IMR-90 (cell line): Measurements from ENCODE around the gene COLGALT1. TPM values are rescaled to one million over a fixed set of nuclear protein-coding genes. Genes with fewer than 3 reads are reported as not detected.
A peak's percentile ranks its signal among the peaks of the same experiment; 100 is the strongest.

Experiments
- ATAC-seq: fragments of 200-7000 bp; cut with Tn5 transposase; 2 replicates; pipeline ENCODE4 v1.9.1; 2020; ENCODE audit warnings: low read depth, mild to moderate bottlenecking, moderate library complexity
- BruUV-seq: library from RNA; stranded (reverse); fragments of 400-500 nt; replicated peaks from 2 replicates; lab custom pipeline; 2021; lab: Mats Ljungman, UMichigan
- CTCF ChIA-PET: fragments of 300-600 bp; formaldehyde crosslinking; extraction: SDS; loops from one replicate; lab custom pipeline; 2021; ENCODE audit warnings: antibody characterized with exemption; lab: Yijun Ruan, JAX
- POLR2A ChIA-PET: fragments of 300-600 bp; sonication (Branson Sonifier 250); formaldehyde crosslinking; loops from one replicate; lab custom pipeline; 2022; ENCODE audit warnings: antibody characterized with exemption; ENCODE audit not compliant: unreplicated experiment; lab: Charles Lee
- DNase-seq: peaks from one replicate; pipeline ENCODE4 v3.0.0; 2013
- H2AFZ ChIP-seq: replicated peaks from 2 replicates; pipeline ENCODE3; 2013; ENCODE audit warnings: low read length, mild to moderate bottlenecking; ENCODE audit not compliant: poor library complexity
- H2AK5ac ChIP-seq: 2 replicates; pipeline ENCODE4 v1.6.1; 2013; ENCODE audit warnings: low read depth, low read length, inconsistent platforms
- H2AK9ac ChIP-seq: replicated peaks from 2 replicates; pipeline ENCODE3; 2013; ENCODE audit warnings: mild to moderate bottlenecking, low read depth, low read length, moderate library complexity; ENCODE audit not compliant: poor library complexity
- H2BK120ac ChIP-seq: 2 replicates; pipeline ENCODE4 v1.6.1; 2013; ENCODE audit warnings: low read depth, low read length, inconsistent platforms
- H2BK15ac ChIP-seq: 3 replicates; pipeline ENCODE4 v1.6.1; 2013; ENCODE audit warnings: low read depth, low read length, inconsistent platforms
- H2BK20ac ChIP-seq: 2 replicates; pipeline ENCODE4 v1.6.1; 2013; ENCODE audit warnings: low read depth, mild to moderate bottlenecking, inconsistent platforms, low read length, moderate library complexity
- H2BK5ac ChIP-seq: 2 replicates; pipeline ENCODE4 v1.6.1; 2013; ENCODE audit warnings: mild to moderate bottlenecking, low read depth, low read length, inconsistent platforms; ENCODE audit not compliant: poor library complexity, severe bottlenecking
- H3K14ac ChIP-seq: replicated peaks from 2 replicates; pipeline ENCODE4 v1.6.1; 2013; ENCODE audit warnings: low read depth, low read length, inconsistent platforms
- H3K18ac ChIP-seq: 2 replicates; pipeline ENCODE4 v1.6.1; 2013; ENCODE audit warnings: low read depth, low read length, control low read depth
- H3K23ac ChIP-seq: 2 replicates; pipeline ENCODE4 v1.6.1; 2013; ENCODE audit warnings: low read depth, low read length, inconsistent platforms
- H3K27ac ChIP-seq: 2 replicates; pipeline ENCODE4 v1.5.1; 2013; ENCODE audit warnings: mild to moderate bottlenecking, control low read depth, low read length; ENCODE audit not compliant: insufficient read depth
- H3K27me3 ChIP-seq: 2 replicates; pipeline ENCODE4 v1.6.1; 2013; ENCODE audit warnings: low read length; ENCODE audit not compliant: control insufficient read depth, insufficient read depth
- H3K36me3 ChIP-seq: 2 replicates; pipeline ENCODE4 v1.6.1; 2013; ENCODE audit warnings: low read length, mixed read lengths; ENCODE audit not compliant: control insufficient read depth, insufficient read depth
- H3K4ac ChIP-seq: 2 replicates; pipeline ENCODE4 v1.6.1; 2013; ENCODE audit warnings: low read depth, low read length, inconsistent platforms
- H3K4me1 ChIP-seq: 2 replicates; pipeline ENCODE4 v1.6.1; 2013; ENCODE audit warnings: low read length, mixed read lengths; ENCODE audit not compliant: control insufficient read depth, insufficient read depth
- H3K4me2 ChIP-seq: 2 replicates; pipeline ENCODE4 v1.6.1; 2013; ENCODE audit warnings: low read depth, mild to moderate bottlenecking, control low read depth, low read length, moderate library complexity
- H3K4me3 ChIP-seq: 2 replicates; pipeline ENCODE4 v1.5.1; 2013; ENCODE audit warnings: low read depth, mild to moderate bottlenecking, control low read depth, low read length, moderate library complexity; ENCODE audit not compliant: insufficient read depth
- H3K56ac ChIP-seq: 2 replicates; pipeline ENCODE4 v1.6.1; 2013; ENCODE audit warnings: low read length, inconsistent platforms; ENCODE audit not compliant: insufficient read depth; ENCODE audit errors: extremely low read depth
- H3K79me1 ChIP-seq, 2 experiments: 2 replicates each; pipeline ENCODE4 v1.6.1; 2013; ENCODE audit warnings: low read length in 2 of 2, inconsistent platforms in 1 of 2, low read depth in 1 of 2
- H3K9ac ChIP-seq: 2 replicates; pipeline ENCODE4 v1.6.1; 2013; ENCODE audit warnings: low read depth, low read length, control low read depth
- H3K9me1 ChIP-seq: 2 replicates; pipeline ENCODE4 v1.6.1; 2013; ENCODE audit warnings: low read length, inconsistent platforms; ENCODE audit not compliant: insufficient read depth
- H3K9me3 ChIP-seq: 2 replicates; pipeline ENCODE4 v1.6.1; 2013; ENCODE audit warnings: low read length; ENCODE audit not compliant: control insufficient read depth, insufficient read depth
- H4K20me1 ChIP-seq: 2 replicates; pipeline ENCODE4 v1.6.1; 2013; ENCODE audit warnings: low read length, inconsistent platforms; ENCODE audit not compliant: insufficient read depth
- H4K5ac ChIP-seq: 2 replicates; pipeline ENCODE4 v1.6.1; 2013; ENCODE audit warnings: mild to moderate bottlenecking, low read depth, low read length, control low read depth
- H4K8ac ChIP-seq, 2 experiments: 2 replicates each; pipeline ENCODE4 v1.6.1; 2013; ENCODE audit warnings: low read depth in 2 of 2, low read length in 2 of 2, control low read depth in 1 of 2, inconsistent platforms in 1 of 2
- H4K91ac ChIP-seq: 2 replicates; pipeline ENCODE4 v1.6.1; 2013; ENCODE audit warnings: low read depth, low read length, inconsistent platforms; ENCODE audit not compliant: insufficient read depth
- BHLHE40 ChIP-seq: fragments of 150-350 bp; IDR thresholded peaks from 2 replicates; pipeline ENCODE4 v1.6.1; 2016; ENCODE audit warnings: mild to moderate bottlenecking, low read depth, low read length
- CEBPB ChIP-seq: IDR thresholded peaks from 2 replicates; pipeline ENCODE4 v1.6.1; 2012; ENCODE audit warnings: low read depth, low read length, improper control_type of control experiment
- CHD1 ChIP-seq: IDR thresholded peaks from 2 replicates; pipeline ENCODE4 v1.6.1; 2012; ENCODE audit warnings: low read depth, low read length, improper control_type of control experiment
- FOS ChIP-seq: fragments of 150-350 bp; IDR thresholded peaks from 2 replicates; pipeline ENCODE4 v1.6.1; 2016; ENCODE audit warnings: low read depth, low read length
- MAFK ChIP-seq: IDR thresholded peaks from 2 replicates; pipeline ENCODE4 v1.6.1; 2012; ENCODE audit warnings: low read depth, low read length, improper control_type of control experiment
- MAZ ChIP-seq: IDR thresholded peaks from 2 replicates; pipeline ENCODE4 v1.6.1; 2012; ENCODE audit warnings: low read depth, mild to moderate bottlenecking, low read length, improper control_type of control experiment, moderate library complexity, borderline replicate concordance
- MXI1 ChIP-seq: IDR thresholded peaks from 2 replicates; pipeline ENCODE4 v1.6.1; 2012; ENCODE audit warnings: low read depth, mild to moderate bottlenecking, low read length, moderate library complexity, borderline replicate concordance
- NFE2L2 ChIP-seq: fragments of 150-350 bp; IDR thresholded peaks from 2 replicates; pipeline ENCODE4 v1.6.1; 2016; ENCODE audit warnings: low read depth, mild to moderate bottlenecking, low read length
- RCOR1 ChIP-seq: IDR thresholded peaks from 2 replicates; pipeline ENCODE4 v1.6.1; 2012; ENCODE audit warnings: mild to moderate bottlenecking, low read length, improper control_type of control experiment; ENCODE audit not compliant: insufficient replicate concordance
- RFX5 ChIP-seq: IDR thresholded peaks from 2 replicates; pipeline ENCODE4 v1.8.0; 2012; ENCODE audit warnings: low read depth, mild to moderate bottlenecking, low read length, moderate library complexity
- SMC3 ChIP-seq: fragments of 150-350 bp; IDR thresholded peaks from 2 replicates; pipeline ENCODE4 v1.6.1; 2016; ENCODE audit warnings: low read depth, mild to moderate bottlenecking, antibody characterized with exemption, low read length, moderate library complexity
- USF2 ChIP-seq: fragments of 150-350 bp; IDR thresholded peaks from 2 replicates; pipeline ENCODE4 v1.6.1; 2017; ENCODE audit warnings: mild to moderate bottlenecking, antibody characterized with exemption, low read length, low read depth
- WGBS, 2 experiments: methylation state at CpG; one replicate each; pipeline versions ENCODE4 v1.1.5 to v1.1.7; 2013; ENCODE audit warnings: missing lambda C conversion rate in 2 of 2; ENCODE audit not compliant: insufficient read length in 1 of 2; ENCODE audit errors: extremely low coverage in 2 of 2; 5-methylcytosine and 5-hydroxymethylcytosine counted together
- dilution Hi-C: fragments of 300-500 bp; cut with HindIII; formaldehyde crosslinking; loops from one replicate; pipeline ENCODE4 v1.14.3; 2018; ENCODE audit warnings: low sequenced_read_pairs; ENCODE audit not compliant: unreplicated experiment
- in situ Hi-C: fragments of 300-500 bp; cut with MboI; formaldehyde crosslinking; loops from 3 replicates; pipeline ENCODE4 v1.14.3; 2019; ENCODE audit warnings: low sequenced_read_pairs, inconsistent platforms, mixed read lengths
- intact Hi-C: fragments of 100-400 bp; cut with micrococcal nuclease; formaldehyde crosslinking; loops from 2 replicates; pipeline ENCODE4 v1.10.0; 2022
- polyA plus RNA-seq, 3 experiments: library from polyadenylated mRNA; depleted of rRNA; stranded (reverse); fragments of >200 nt; gene quantifications; 2 replicates each; pipeline ENCODE4 v1.2.3, GENCODE V29; 2012; ENCODE audit warnings: low replicate concordance in 1 of 3
- total RNA-seq: library from RNA; depleted of rRNA; stranded (reverse); fragments of >200 nt; gene quantifications from 2 replicates; pipeline ENCODE4 v1.2.3, GENCODE V29; 2012
- TF ChIP-seq, protein P1 (sequence below): fragments of 150-350 bp; IDR thresholded peaks from 2 replicates; pipeline ENCODE4 v1.6.1; 2016; ENCODE audit warnings: low read depth, mild to moderate bottlenecking, low read length, moderate library complexity, borderline replicate concordance
- TF ChIP-seq, protein P2 (sequence below): conservative IDR thresholded peaks from 2 replicates; pipeline ENCODE4 v1.5.1; 2012; ENCODE audit warnings: mild to moderate bottlenecking, low read depth, low read length, improper control_type of control experiment

COLGALT1 gene
- total and polyA plus RNA-seq, 2 of the 4 experiments (the other 2 are of a cell fraction), result 77.1 to 117 TPM

- H3K9ac ChIP-seq, result no peak overlapping the region; the same call in 1 of the 2 replicates
- H2AK5ac ChIP-seq, result no peak overlapping the region
- no peak overlapping the region for H4K5ac ChIP-seq
- no peak overlapping the region for H2BK20ac ChIP-seq
- TF ChIP-seq SMC3, result no peak
- no peak for TF ChIP-seq RCOR1
- TF ChIP-seq CEBPB, result no peak
- no peak for TF ChIP-seq RFX5
- no peak for TF ChIP-seq FOS
- no peak for TF ChIP-seq MAFK
- TF ChIP-seq, protein P1, sequence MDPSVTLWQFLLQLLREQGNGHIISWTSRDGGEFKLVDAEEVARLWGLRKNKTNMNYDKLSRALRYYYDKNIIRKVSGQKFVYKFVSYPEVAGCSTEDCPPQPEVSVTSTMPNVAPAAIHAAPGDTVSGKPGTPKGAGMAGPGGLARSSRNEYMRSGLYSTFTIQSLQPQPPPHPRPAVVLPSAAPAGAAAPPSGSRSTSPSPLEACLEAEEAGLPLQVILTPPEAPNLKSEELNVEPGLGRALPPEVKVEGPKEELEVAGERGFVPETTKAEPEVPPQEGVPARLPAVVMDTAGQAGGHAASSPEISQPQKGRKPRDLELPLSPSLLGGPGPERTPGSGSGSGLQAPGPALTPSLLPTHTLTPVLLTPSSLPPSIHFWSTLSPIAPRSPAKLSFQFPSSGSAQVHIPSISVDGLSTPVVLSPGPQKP, result no peak
- no peak for TF ChIP-seq BHLHE40
- TF ChIP-seq USF2, result no peak
- TF ChIP-seq MXI1, result no peak
- no peak for TF ChIP-seq NFE2L2
- TF ChIP-seq MAZ, result no peak
- TF ChIP-seq CHD1, result no peak
- TF ChIP-seq, protein P2, sequence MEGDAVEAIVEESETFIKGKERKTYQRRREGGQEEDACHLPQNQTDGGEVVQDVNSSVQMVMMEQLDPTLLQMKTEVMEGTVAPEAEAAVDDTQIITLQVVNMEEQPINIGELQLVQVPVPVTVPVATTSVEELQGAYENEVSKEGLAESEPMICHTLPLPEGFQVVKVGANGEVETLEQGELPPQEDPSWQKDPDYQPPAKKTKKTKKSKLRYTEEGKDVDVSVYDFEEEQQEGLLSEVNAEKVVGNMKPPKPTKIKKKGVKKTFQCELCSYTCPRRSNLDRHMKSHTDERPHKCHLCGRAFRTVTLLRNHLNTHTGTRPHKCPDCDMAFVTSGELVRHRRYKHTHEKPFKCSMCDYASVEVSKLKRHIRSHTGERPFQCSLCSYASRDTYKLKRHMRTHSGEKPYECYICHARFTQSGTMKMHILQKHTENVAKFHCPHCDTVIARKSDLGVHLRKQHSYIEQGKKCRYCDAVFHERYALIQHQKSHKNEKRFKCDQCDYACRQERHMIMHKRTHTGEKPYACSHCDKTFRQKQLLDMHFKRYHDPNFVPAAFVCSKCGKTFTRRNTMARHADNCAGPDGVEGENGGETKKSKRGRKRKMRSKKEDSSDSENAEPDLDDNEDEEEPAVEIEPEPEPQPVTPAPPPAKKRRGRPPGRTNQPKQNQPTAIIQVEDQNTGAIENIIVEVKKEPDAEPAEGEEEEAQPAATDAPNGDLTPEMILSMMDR, result no peak
- in situ Hi-C loops, result no loop called here
- CTCF ChIA-PET, result interaction anchor here (1.4 kb wide), 1 partner anchor 151 kb away, joined by 3 read pairs; no protein-coding TSS in a partner anchor
- no peak overlapping the region for H2BK120ac ChIP-seq
- no peak overlapping the region for H3K56ac ChIP-seq
- no peak overlapping the region for H2BK5ac ChIP-seq
- no peaks in the 10 kb centered on the region for H3K4me1 ChIP-seq
- H4K91ac ChIP-seq, result no peak overlapping the region
- no peak overlapping the region for H3K18ac ChIP-seq
- peak overlapping the region; percentile 53 for H2AFZ ChIP-seq
- H3K23ac ChIP-seq, result no peak overlapping the region
- H3K27me3 ChIP-seq, result peaks cover 6% of the 10 kb centered on the region
- H3K27ac ChIP-seq, result no peak overlapping the region
- H2BK15ac ChIP-seq, result no peak overlapping the region
- H4K20me1 ChIP-seq, result no peaks in the 10 kb centered on the region
- intact Hi-C loops, result no loop called here
- DNase-seq (no peak), ATAC-seq (peak; percentile 29)
- no peak overlapping the region for H3K4ac ChIP-seq
- H3K36me3 ChIP-seq, result no peaks in the 10 kb centered on the region
- dilution Hi-C loops, result no loop called here
- H3K14ac ChIP-seq, result no peak overlapping the region
- no TSS peak for BruUV-seq
- no peaks in the 10 kb centered on the region for H3K9me1 ChIP-seq
- peak overlapping the region; percentile 71 for H3K4me2 ChIP-seq
- POLR2A ChIA-PET, result no interaction called here
- no peaks in the 10 kb centered on the region for H3K79me1 ChIP-seq
- no peaks in the 10 kb centered on the region for H3K9me3 ChIP-seq
- H3K4me3 ChIP-seq, result no peak overlapping the region
- H4K8ac ChIP-seq, result no peak overlapping the region
- 0% methylated on average over 1 of the region's 27 CpGs; no CpG with 5 or more reads in 1 of the 2 experiments for WGBS, 2 experiments
- no peak overlapping the region for H2AK9ac ChIP-seq
These were observed 60.6 kb downstream of the COLGALT1 start for GRCh38 chr19:17615889-17616685.
